HL-60/S4 treated with retinoic acid at 250 ng/mL for 4 days and 3 days (cell line): ENCODE results near the gene SIRT7.

Source experiments
- in situ Hi-C: fragments of 300-500 bp; cut with MboI; formaldehyde crosslinking; loops from 2 replicates; pipeline ENCODE4 v1.7.0; 2022; ENCODE audit warnings: low sequenced_read_pairs

SIRT7 gene

DNA sequence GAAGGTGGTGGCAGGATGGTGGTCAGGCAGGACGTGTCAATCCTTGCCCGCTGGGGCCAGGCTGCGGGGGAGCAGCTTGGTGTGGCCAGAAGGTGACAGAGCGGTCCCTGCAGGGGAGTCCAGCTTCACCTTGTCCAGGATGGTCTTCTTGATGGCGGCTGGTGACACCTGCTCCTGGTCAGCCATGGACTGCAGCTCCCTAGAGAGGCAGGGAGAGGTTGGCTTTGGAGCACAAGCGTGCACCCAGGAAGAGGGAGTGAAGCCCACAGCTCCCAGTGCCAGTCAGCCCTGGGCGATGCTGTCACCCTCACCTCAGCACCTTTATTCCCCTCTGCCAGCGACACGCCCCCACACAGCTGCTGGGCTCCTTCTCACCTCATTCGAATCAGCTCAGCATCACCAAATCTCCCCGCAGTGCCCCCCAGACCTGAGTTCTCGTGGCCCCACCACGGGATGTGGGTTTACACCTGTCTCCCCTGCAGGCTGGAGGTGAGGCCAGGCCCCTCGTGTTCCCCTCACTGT, 15.3 kb upstream of the SIRT7 start:
- in situ Hi-C loops: no loop called here

DNA sequence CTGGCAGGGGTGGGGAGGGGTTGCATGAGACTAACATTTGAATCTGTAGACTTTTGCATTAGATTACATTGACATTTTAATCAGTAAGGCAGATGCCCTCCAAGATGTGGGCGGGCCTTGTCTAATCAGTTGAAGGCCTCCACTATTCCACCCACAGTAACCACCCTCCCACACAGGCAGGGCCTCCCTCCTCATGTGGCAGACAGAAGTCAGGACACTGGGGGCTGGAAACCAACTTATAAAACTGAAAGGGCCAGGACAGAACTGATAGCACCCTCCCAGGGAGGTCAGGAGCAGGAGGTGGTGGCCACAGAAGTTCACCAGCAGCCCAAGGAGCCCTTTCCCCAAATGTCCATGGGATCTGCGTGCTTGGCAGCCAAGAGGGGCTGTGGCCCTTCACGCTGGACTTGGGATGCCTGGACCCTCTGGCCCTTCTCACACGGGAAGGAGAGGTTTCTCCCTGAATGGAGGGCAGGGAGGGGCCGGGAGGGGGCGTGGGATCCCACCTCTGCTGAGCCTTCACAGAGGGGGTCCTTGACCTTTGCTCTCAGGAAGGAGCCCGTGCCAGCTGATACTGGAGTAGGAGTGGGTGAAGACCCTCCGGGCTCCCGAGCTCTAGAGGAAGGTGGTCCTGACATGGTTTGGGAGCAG, 14.5 kb upstream of the SIRT7 start:
- in situ Hi-C loops: no loop called here

GRCh38 chr17:81931557-81932332, 13.8 kb upstream of the SIRT7 start:
- in situ Hi-C loops: no loop called here

- in situ Hi-C loops: no loop called here
These were observed 13.2 kb upstream of the SIRT7 start for GRCh38 chr17:81931189-81931556.

DNA sequence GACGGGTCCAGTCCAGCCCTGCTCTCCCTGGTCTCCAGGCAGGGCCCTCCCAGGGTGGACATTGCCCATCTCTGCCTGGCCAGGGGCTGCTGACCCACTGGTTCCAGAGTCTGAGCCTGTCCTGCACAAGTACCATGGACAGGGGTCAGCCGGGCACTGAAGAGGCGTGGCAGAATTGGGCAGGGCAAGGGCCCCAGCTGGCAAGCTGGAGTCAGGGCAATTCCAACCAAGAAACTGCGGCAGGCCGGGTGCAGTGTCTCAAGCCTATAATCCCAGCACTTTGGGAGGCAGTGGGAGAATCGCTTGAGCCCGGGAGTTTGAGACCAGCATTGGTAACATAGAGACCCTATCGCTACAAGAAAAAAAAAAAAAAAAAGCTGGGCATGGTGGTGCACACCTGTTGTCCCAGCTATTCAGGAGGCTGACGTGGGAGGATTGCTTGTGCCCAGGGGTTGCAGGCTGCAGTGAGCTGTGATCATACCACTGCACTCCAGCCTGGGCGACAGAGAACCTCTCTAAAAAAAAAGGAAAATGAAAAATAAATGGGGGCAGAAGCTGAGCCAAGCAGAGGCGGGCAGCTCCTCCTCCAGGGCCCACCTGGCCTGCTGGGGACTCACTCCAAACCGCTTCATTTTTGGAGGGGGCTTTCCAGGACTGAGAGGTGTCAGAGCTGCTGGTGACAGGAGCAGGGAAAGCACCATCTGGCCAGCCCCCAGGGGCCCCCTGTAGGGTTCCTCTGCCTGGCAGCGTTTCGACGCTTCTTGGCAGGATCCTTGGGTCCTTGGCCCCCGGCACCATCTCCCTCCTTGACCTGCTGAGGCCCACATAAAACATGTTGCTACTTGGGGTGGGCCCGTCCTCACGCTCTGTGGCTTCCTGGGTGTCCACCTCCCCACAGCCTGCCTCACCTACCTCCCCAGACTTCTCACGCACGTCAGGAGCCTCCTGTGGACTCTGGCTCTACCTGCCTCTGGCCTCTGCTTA, 12.5 kb upstream of the SIRT7 start:
- in situ Hi-C loops: no loop called here

- in situ Hi-C loops: no loop called here
These were observed 11.5 kb upstream of the SIRT7 start for GRCh38 chr17:81929253-81930141.

DNA sequence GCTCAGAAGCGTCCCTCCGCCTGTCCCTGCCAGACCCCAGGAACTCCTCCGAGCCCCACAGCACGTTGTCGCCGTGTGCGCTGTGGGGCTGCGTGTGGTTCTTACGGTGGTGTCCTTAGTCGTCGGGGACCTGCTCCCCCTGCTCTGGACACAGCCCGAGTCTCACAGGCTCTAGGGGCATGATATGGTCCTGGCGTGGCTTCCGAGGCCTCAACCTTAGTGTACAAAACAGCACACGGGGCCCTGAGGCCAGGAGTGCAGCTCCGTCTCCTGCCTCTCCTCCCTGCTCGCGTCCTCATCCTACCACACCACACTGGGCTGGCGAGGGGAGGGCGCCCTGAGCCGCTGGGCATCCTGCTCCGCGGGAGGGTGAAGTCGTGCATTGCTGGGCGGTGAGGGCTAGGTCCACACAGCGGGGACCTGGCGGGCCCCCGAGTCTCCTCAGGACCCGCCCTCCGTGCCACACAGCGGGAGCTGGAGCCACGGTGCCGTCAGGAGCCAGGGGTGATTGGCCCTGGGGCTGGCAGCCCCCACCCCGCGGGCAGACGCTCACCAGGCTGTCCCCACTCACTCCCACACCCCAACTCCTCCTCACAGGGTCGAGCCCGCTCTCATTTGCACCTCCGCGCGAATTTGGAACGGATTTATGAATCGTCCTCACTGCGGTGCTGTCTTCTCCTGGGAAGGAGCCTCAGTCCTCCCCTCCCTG, 10.7 kb upstream of the SIRT7 start:
- in situ Hi-C loops: no loop called here

DNA sequence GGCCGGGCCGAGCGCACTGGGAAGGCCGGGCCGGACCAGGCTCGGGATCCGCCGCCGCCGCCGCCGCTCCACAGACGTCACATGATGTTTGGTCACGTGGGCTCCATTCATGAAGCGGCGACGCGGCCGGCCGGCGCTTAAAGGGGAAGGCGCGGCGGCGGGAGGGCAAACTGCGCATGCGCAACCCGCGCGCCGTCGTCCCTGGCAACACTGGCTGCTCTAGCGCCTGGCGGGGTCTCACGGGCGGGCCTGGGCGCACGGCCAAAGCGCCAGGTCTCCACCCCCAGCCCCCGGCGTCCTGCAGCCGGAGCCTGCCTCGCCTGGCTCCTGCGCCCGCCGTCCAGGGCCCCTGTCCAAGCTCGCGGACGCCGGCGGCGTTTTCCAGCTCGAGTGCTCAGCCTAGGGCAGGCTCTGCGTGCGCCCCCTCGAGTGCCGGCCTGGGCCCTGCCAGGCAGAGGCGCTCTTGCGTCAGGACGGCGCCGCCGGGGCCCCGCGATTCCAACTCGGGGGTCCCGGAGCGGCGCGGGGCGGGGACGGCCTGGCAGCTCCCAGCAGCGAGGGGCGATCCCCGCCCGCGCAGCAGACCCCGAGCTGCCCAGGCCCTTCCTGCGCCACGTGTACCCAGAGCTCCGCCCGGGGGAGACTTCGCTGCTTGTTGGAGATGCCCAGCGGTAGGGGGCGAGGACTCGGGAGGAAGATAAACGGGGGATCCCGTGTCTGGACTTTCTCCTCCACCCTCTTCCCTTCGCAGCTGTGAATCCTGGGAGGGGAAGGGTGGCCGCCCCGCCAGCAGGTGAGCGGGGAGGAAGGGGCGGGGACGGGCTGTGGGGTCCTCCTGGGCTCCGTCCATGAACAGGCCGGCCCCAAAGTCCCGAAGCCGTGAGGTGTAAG, 9.9 kb upstream of the SIRT7 start, which contains the start of gene MAFG:
MAFG (minus strand) TSS at position 83 of the 891 bp plus-strand sequence. CDS start 4,550 bp downstream, outside the sequence.
- in situ Hi-C loops: no loop called here

- in situ Hi-C loops: no loop called here
These were observed 9.2 kb upstream of the SIRT7 start for GRCh38 chr17:81927152-81927652.

DNA sequence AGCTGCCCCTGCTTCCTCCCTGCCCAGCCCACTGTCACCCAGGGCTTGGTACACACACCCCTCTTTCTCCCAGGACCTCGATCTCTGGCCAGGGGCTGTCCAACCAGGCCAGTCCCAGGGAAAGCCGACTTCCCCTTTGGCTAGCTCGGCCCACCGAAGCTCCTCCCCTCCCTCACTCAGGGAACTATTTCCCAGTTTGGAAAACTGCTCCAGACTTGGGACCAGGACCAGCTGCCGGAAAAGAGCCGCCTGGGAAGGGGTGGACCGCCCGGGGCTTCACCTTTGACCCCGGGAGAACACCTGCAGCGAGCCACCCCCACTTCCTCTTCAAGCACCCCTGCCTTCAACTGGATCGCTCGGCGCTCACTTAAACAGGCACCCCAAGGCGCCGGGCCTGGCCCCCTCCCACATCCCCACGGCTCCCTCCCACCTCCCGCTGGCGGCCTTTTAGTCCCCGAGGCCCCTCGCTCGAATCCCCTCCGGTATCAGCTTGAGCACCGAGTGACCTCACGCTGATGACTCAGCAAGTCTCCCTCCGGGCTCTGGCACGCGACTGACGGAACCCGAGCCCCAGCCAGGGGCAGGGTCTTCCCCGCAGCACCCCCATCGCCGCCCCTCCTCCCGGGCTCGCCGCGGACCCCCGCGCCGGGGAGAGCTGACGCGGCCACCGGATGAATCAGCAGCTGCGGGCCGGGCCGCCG, 8.6 kb upstream of the SIRT7 start:
- in situ Hi-C loops: no loop called here

GRCh38 chr17:81925860-81926450, 8.0 kb upstream of the SIRT7 start:
- in situ Hi-C loops: no loop called here

- in situ Hi-C loops: no loop called here
These were observed 6.9 kb upstream of the SIRT7 start for GRCh38 chr17:81924557-81925532.

DNA sequence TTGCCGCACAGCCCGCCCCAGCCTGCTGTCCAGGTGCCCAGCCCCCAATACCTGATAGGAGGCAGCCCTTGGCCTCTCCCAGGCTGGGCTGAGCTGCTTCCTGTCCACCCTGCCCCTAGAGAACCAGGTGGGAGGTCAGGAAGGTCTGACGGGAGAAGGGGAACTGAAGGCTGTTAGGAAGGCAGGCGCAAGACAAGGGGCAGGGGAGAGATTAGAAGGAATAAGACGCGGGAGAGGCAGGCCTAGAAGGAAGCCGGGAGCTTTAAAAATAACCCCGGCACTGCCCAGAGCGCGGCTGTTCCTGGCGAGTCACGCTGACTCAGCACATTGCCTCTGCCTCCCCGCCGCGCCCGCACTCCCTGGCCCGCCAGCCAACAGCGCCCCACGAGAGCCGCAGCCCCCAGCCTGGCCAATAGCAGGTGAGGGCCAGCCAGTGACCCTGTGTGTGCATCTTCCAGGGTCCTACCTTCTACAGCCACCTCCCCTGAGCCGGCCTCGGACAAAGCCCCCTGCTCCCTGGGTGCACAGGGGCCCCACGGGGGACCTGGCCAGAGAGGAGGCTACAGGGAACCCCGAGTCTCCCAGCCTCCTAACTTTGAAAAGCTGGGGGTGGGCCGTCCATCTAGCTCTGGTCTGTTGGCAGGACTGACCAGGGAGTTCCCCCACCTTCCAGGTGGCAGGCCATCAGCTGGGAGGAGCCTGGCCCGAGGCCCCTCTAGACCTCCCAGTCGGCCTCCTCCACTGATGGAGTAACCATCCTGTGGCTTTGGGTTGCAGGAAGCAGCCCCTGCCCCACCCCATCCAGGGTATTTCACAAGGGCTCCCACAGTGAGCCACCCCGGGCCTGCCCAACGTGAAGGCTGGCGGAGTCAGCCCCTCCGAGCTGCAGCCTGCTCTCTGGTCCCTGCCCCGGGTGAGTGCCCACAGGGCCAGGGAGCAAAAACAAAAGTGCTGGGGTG, 5.6 kb upstream of the SIRT7 start:
- in situ Hi-C loops: no loop called here

GRCh38 chr17:81922566-81923301, 4.8 kb upstream of the SIRT7 start:
- in situ Hi-C loops: no loop called here
